ENCODE results near the gene LTBR.

Gene LTBR

DNA sequence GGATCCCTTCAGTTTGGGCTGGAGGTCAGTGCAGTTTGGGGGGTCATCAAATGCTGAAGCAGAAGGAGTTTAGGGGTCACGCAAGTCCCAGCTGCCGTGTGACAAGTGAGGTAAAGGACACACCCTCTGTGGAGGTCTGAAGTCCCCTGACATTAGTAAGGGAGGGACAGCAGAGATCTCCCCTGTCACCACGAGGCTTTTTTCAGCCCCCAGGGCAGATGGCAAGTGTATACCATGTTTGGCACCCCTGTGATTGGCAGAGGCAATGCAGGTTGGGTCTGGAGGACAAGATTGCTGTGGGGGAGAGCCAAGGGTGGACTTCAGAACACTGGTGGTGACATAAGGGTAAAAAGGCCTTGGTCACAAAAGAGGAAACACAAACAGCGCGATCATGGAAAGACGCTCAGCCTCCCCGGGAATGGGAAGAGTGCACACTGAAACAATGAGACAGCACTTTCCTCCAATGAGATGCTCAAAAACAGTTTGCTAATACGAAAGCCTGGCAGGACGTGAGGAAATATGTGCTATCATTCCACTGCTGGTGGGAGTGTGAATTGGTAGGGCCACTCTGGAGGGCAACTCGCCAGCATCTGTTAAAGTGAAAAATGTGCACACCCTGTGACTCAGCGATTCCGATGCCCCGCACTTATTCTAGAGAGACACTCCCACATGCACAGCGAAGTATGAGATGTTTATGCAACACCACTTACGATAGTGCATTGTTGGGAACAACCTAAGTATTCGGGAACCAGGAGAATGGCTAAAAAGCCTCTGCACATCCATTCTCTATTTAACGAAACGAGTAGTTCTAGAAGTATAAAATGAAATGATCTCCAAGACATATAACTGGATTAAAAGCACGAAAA is 46.4 kb downstream of the LTBR start:
- no peak for DNase-seq

- DNase-seq = no peak
These were observed 49.0 kb downstream of the LTBR start for GRCh38 chr12:6432991-6433390.

GRCh38 chr12:6434205-6435140 is 50.5 kb downstream of the LTBR start:
- DNase-seq = no peak

GRCh38 chr12:6435961-6436715 is 52.2 kb downstream of the LTBR start:
- no peak for DNase-seq

DNA sequence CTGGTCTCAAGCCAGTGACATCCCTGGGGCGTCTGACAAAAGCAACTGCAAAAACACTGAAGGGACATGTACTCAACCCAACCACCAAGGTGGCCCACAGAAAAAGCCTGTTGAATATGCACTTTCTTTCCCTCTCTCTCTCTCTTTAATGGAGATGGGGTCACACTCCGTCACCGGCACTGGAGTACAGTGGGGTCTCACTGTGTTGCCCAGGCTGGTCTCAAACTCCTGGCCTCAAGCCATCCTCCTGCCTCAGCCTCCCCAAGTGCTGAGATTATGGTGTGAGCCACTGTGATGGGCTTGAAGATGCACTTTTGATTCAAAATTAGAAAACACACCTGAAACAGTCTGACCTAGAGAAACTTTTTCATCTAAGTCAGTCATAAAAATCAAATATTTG is 53.6 kb downstream of the LTBR start:
- no peak for DNase-seq

DNA sequence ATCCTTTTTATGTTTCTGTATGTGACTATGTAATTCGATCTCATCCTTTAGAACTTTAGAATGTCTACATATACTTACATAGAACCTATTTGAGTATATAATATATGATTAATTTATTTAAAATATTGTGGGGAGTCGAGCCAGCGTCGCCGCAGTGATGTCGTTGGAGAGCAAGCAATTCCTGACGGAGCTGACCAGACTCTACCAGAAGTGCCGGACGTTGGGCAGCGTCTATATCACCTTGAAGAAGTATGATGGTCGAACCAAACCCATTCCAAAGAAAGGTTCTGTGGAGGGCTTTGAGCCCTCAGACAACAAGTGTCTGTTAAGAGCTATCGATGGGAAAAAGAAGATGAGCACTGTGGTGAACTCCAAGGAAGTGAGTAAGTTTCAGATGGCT is 54.4 kb downstream of the LTBR start:
- DNase-seq = no peak

DNA sequence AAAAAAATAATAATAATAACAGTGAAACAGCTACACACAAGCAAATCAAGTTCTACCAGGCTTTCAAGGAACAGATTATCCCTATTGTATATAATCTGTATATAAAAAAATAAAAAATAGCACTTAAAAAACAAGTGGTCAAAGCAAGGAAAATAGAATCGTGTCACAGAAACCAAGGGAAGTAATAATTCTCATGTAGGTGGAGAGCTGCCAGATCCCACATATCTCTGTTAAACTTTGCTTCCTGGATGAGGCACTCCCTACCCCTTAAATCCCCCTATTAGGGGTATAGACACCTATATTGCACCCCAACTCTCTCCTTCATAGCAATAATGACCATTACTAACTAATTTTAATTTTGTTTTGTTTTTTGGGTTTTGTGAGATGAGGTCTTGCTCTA is 56.4 kb downstream of the LTBR start:
- DNase-seq = no peak
